ENCODE measurements around the gene MYRF. TPM values are rescaled to one million over a fixed set of nuclear protein-coding genes. Genes with fewer than 3 reads are reported as not detected.

MYRF gene
- total and polyA plus RNA-seq, 2 of the 13 experiments (the other 11 are each of a cell fraction or from before 2014, with no cell fraction given) = 10.2 to 25.9 TPM

- TF ChIP-seq, protein P1, sequence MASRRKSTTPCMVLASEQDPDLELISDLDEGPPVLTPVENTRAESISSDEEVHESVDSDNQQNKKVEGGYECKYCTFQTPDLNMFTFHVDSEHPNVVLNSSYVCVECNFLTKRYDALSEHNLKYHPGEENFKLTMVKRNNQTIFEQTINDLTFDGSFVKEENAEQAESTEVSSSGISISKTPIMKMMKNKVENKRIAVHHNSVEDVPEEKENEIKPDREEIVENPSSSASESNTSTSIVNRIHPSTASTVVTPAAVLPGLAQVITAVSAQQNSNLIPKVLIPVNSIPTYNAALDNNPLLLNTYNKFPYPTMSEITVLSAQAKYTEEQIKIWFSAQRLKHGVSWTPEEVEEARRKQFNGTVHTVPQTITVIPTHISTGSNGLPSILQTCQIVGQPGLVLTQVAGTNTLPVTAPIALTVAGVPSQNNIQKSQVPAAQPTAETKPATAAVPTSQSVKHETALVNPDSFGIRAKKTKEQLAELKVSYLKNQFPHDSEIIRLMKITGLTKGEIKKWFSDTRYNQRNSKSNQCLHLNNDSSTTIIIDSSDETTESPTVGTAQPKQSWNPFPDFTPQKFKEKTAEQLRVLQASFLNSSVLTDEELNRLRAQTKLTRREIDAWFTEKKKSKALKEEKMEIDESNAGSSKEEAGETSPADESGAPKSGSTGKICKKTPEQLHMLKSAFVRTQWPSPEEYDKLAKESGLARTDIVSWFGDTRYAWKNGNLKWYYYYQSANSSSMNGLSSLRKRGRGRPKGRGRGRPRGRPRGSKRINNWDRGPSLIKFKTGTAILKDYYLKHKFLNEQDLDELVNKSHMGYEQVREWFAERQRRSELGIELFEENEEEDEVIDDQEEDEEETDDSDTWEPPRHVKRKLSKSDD (CRISPR knock-in tag; IDR thresholded peaks at IDR 0.05; ENCODE audit: low read depth) = 0 out of 2 replicates have a peak, but pooled peaks have one; percentile 49
- TF ChIP-seq, protein P2, sequence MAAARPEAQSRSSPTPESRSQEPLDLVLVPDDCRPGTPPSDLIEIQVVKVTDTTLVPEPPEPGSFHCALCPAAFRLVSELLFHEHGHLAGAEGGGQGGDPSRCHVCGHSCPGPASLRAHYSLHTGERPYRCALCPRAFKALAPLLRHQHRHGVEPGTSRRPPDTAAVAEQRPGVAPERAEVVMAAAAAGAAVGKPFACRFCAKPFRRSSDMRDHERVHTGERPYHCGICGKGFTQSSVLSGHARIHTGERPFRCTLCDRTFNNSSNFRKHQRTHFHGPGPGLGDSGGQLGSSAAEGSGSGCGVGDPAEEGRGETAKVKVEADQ (CRISPR knock-in tag; IDR thresholded peaks at IDR 0.05; ENCODE audit: borderline replicate concordance) = peak; percentile 80
- TF ChIP-seq EHMT2 (IDR thresholded peaks at IDR 0.05; ENCODE audit: borderline replicate concordance, low read depth, low read length) = no peak
- no peak for TF ChIP-seq ZNF646 (CRISPR knock-in tag; IDR thresholded peaks at IDR 0.05)
- TF ChIP-seq HDAC1 (CRISPR knock-in tag; IDR thresholded peaks at IDR 0.05) = peak; percentile 76
- no peak for TF ChIP-seq MLLT10 (CRISPR knock-in tag; IDR thresholded peaks at IDR 0.05)
- TF ChIP-seq ZNF253 (CRISPR knock-in tag; IDR thresholded peaks at IDR 0.05; ENCODE audit: borderline replicate concordance) = no peak
- peak; percentile 68; the same call in 1 of the 2 replicates for TF ChIP-seq ZNF790 (CRISPR knock-in tag; IDR thresholded peaks at IDR 0.05; ENCODE audit: borderline replicate concordance)
- TF ChIP-seq, protein P3, sequence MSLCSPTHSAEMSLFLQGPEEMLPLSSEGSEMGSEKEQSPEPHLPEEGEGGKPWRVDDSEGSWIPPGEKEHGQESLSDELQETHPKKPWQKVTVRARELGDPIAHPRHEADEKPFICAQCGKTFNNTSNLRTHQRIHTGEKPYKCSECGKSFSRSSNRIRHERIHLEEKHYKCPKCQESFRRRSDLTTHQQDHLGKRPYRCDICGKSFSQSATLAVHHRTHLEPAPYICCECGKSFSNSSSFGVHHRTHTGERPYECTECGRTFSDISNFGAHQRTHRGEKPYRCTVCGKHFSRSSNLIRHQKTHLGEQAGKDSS (CRISPR knock-in tag; IDR thresholded peaks at IDR 0.05; ENCODE audit: borderline replicate concordance, low read depth) = no peak
- TF ChIP-seq KDM4B (CRISPR knock-in tag; IDR thresholded peaks at IDR 0.05) = peak; percentile 60; the same call in 1 of the 2 replicates
- peak; percentile 69; the same call in 1 of the 2 replicates for TF ChIP-seq MYPOP (CRISPR knock-in tag; IDR thresholded peaks at IDR 0.05)
- TF ChIP-seq ZNF34 (CRISPR knock-in tag; IDR thresholded peaks at IDR 0.05; ENCODE audit: borderline replicate concordance) = 0 out of 2 replicates have a peak, but pooled peaks have one; percentile 31
- peak in 1 of 2 experiments; percentile 76; a peak in 2 of 4 replicates for TF ChIP-seq ATF4 (CRISPR knock-in tag; IDR thresholded peaks at IDR 0.05)
- TF ChIP-seq ZNF761 (CRISPR knock-in tag; conservative IDR thresholded peaks at IDR 0.05) = peak; percentile 62; the same call in 1 of the 2 replicates
These were observed 4.2 kb downstream of the MYRF start (continued) for GRCh38 chr11:61756452-61757212.

Data from HepG2 (cell line).